ENCODE data around the gene FHL5.
A peak's percentile ranks its signal among the peaks of the same experiment; 100 is the strongest.
"Not testable (repeated sequence)": the region's sequence is repeated elsewhere in the genome, so short reads cannot be mapped to it uniquely, and the experiment has no call there.

Gene FHL5

DNA sequence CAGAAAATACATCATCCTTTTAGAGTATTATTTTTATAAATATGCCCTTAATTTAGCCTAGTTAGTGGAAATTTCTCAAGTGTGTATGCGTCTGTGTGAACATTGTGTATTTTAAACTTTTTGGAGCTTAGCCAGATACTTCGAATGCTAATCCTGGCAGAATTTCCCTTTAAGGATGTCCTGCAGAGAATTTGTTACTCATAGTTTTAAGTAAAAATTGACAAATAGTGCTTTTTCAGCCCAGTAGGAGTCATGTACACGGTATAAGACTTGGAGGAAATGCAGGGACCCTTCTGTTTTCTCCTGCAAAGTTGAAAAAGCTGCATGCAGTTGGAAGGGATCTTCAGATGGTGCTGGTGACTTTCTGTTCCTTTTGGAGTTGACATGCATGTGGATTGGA, at the start of gene FHL5:
Gene FHL5, plus strand, starts transcription at position 243 of the 400 bp plus-strand sequence. CDS start 40,486 bp downstream, outside the sequence.
- peak; percentile 9 for DNase-seq

- DNase-seq = no peak
These were observed 42.5 kb upstream of the FHL5 start for GRCh38 chr6:96520171-96521115.

- DNase-seq = no peak
These were observed 41.7 kb upstream of the FHL5 start for GRCh38 chr6:96521306-96521643.

GRCh38 chr6:96521644-96522464, 41.1 kb upstream of the FHL5 start, which contains the start of gene UFL1:
UFL1 (plus strand) TSS chr6:96521806; CDS start chr6:96521874, 68 bp downstream.
- DNase-seq = peak; percentile 91

GRCh38 chr6:96522465-96523009, 40.4 kb upstream of the FHL5 start:
- DNase-seq = no peak

- DNase-seq = no peak
These were observed 34.7 kb upstream of the FHL5 start for GRCh38 chr6:96528193-96528592.

GRCh38 chr6:96532399-96532798, 30.5 kb upstream of the FHL5 start:
- no peak for DNase-seq

GRCh38 chr6:96537726-96538125, 25.2 kb upstream of the FHL5 start:
- DNase-seq = no peak

- no peak for DNase-seq
These were observed 20.2 kb upstream of the FHL5 start for GRCh38 chr6:96542702-96543101.

- DNase-seq = no peak
These were observed 17.0 kb upstream of the FHL5 start for GRCh38 chr6:96545882-96546281.

DNA sequence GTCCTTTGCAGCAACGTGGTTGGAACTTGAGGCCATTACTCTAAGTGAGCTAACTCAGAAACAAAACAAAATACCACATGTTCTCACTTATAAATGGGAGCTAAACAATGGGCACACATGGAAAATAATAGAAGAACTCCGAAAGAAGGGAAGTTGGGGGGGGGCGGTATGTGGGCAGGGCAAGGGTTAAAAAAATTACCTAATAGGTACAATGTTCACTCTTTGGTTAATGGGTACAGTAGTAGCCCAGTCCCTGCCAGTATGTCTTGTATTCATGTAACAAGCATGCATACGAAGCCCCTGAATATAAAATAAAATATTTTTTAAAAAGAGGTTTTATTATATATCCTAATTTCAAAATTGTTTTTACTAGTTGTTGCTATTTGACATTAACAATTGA, 15.3 kb upstream of the FHL5 start:
- no peak for DNase-seq

DNA sequence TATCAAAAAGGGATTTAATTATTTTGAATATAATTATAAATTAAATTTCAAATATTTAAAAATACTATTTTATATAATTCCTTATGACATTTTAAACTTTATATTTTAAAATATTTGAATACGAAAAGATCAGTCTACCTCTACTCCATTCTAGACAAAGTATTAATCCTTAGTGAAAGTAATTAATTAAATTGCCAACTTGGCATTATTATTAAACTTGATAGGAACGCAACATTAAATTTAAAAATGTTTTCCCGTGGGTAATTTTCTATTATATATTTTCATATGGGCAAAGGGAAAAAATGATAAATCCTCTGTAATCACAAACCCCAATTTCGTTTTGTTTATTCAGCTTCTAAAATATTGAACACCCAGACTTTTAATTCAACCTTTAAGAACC, 8.4 kb upstream of the FHL5 start:
- no peak for DNase-seq

- DNase-seq = not testable (repeated sequence)
These were observed 3.2 kb upstream of the FHL5 start for GRCh38 chr6:96559740-96560139.

DNA sequence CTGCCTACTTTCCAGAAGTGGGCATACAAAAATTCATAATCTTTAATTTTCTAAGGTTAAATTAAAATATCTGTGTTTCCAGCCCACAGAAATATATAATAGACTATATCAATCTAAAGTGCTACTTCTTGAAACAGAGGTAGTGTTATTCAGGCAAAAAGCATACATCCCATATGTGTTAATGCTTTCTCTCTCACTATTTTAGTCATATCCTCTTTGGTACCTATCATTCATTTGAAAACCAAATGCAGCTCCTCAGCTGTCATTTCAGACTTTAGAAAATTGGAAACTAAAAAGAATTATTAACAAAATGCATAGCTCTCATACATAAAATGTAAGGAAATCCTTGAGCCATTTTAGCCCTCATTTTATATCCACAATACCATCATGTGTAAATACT, 925 bp downstream of the FHL5 start:
- DNase-seq = no peak

GRCh38 chr6:96570053-96570452, 7.1 kb downstream of the FHL5 start:
- DNase-seq = no peak

DNA sequence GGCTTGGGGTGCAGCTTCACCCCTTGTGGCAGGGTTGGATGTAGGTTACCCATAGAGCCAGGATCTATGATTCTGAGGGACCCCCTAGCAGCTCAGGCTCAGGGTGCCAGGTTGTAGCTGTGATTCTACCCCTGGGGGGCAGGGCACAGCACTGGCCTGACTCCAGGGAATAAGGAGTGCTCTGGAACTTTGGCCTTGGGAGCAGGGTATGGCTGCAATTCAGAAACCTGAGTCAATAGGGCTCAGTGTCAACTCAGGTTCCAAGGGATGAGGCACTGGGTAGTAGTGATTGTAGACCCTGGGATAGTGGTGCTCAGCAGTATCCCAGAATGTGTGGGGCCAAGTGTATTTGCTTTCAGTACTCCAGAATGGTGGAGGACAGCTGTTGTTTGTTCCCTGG, 8.6 kb downstream of the FHL5 start:
- no peak for DNase-seq

DNA sequence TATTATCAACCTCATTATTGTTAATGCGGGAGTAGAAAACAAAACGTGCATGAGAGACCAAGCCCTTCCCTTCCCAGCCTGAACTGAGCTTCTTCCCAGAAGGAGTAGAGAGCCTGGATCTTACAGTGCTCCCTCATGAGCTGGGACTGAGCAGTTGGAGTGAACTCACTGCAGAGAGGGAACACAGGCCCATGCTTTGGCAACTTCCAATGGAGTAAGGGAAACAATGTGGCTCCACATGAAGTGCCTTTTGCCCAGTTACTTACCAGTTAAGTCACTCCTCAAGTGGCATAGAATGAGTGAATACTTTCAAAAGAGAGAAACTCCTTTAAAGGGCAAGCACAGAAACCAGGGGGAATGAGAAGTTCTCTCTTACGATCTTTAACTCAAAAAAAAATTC, 12.4 kb downstream of the FHL5 start:
- no peak for DNase-seq

GRCh38 chr6:96576221-96576620, 13.3 kb downstream of the FHL5 start:
- no peak for DNase-seq

DNA sequence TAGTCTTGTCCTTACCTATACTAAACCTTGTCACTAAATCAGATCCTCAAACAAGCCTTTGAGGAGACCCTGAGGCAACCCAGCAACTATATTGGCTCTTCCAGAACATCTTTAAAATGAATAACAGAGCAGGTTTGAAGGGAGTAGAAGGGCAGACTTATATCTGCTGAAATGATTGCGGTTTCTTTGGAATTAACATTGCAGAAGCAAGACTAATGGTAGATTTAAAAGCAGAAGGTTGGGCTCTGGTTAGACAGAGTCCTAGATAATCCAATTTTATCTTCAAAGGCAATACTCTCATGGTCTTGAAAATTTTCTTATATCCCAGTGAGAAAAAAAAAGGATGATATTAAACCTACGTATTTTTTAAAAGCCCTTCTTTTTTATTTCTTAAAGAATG, 19.1 kb downstream of the FHL5 start:
- DNase-seq = no peak

GRCh38 chr6:96582436-96582835, 19.5 kb downstream of the FHL5 start:
- DNase-seq = no peak

GRCh38 chr6:96604420-96604819, 41.5 kb downstream of the FHL5 start:
- DNase-seq = no peak

- DNase-seq = no peak
These were observed 45.1 kb downstream of the FHL5 start for GRCh38 chr6:96608074-96608473.

DNA sequence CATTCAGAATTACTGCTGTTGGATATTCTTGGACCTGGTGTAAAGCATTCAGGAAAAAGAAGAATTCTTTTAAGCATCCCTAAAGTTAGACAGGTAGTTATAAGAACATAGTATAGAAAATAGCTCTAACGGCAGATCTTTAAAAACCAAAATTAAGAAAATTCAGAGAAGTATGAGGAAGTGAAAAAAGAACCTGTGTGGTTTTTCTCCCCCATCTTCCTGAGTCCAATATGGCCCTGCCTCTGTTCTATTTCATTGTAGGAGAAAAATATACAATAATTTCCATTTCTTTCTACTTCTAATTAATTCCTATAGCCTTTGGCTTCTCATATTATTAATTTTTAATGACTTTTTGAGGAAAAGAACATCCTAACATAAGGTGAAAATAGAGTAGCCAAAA, 47.1 kb downstream of the FHL5 start:
- no peak for DNase-seq
